ENCODE data around the gene MRPS27.

MRPS27 gene

GRCh38 chr5:72268260-72268659, 51.8 kb downstream of the MRPS27 start:
- no peaks in the 10 kb centered on the region for H3K4me1 ChIP-seq (ENCODE audit: insufficient read depth, poor library complexity, severe bottlenecking)
- TF ChIP-seq CTCF (IDR thresholded peaks at IDR 0.05; ENCODE audit: poor library complexity, severe bottlenecking), result no peak
- H3K27ac ChIP-seq (ENCODE audit: poor library complexity, severe bottlenecking), result no peak overlapping the region

DNA sequence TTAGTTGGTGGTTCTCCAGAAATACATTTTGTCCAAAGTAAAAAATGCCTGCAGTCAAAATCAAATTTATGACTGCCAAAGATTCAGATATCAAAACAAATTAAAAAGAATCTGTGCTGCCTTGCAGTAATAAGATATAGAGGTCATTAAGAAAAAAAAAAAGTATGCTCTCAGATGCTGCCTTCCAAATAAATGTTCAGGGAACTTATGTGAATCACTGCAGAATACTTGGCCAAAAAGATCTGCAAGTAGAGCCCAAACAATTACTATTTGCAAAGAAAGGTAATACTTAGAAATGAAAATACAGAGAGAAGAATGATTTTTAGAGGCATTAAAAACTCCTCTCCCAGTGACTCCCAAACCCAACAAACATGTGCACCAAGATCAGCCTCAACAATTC, 52.4 kb downstream of the MRPS27 start:
- Histone ChIP-seq H3K36me3 (ENCODE audit: low read depth) (peaks cover 13% of the 10 kb centered on the region), H3K27ac (ENCODE audit: poor library complexity, severe bottlenecking) (no peak overlapping the region), H3K4me3 (ENCODE audit: severe bottlenecking) (no peak overlapping the region), H3K9me3 (ENCODE audit: severe bottlenecking) (no peaks in the 10 kb centered on the region), H3K4me1 (ENCODE audit: insufficient read depth, poor library complexity, severe bottlenecking) (no peaks in the 10 kb centered on the region), H3K27me3 (ENCODE audit: insufficient read depth, poor library complexity, severe bottlenecking) (no peaks in the 10 kb centered on the region)
- DNase-seq (ENCODE audit: low spot score), result no peak
- ATAC-seq (ENCODE audit: low read depth), result no peak
- TF ChIP-seq CTCF (IDR thresholded peaks at IDR 0.05; ENCODE audit: poor library complexity, severe bottlenecking), result no peak

More at GRCh38 chr5:72268260-72268659, 51.8 kb downstream of the MRPS27 start:
- no peak for DNase-seq (ENCODE audit: low spot score)
- Histone ChIP-seq H3K4me3 (ENCODE audit: severe bottlenecking) (no peak overlapping the region), H3K27me3 (ENCODE audit: insufficient read depth, poor library complexity, severe bottlenecking) (no peaks in the 10 kb centered on the region), H3K36me3 (ENCODE audit: low read depth) (peaks cover 17% of the 10 kb centered on the region), H3K9me3 (ENCODE audit: severe bottlenecking) (no peaks in the 10 kb centered on the region)
- no peak for ATAC-seq (ENCODE audit: low read depth)

- ATAC-seq (ENCODE audit: low read depth) (no peak), DNase-seq (ENCODE audit: low spot score) (no peak)
- Histone ChIP-seq H3K4me1 (ENCODE audit: insufficient read depth, poor library complexity, severe bottlenecking) (no peaks in the 10 kb centered on the region), H3K36me3 (ENCODE audit: low read depth) (peaks cover 13% of the 10 kb centered on the region), H3K27me3 (ENCODE audit: insufficient read depth, poor library complexity, severe bottlenecking) (no peaks in the 10 kb centered on the region), H3K9me3 (ENCODE audit: severe bottlenecking) (no peaks in the 10 kb centered on the region), H3K4me3 (ENCODE audit: severe bottlenecking) (no peak overlapping the region), H3K27ac (ENCODE audit: poor library complexity, severe bottlenecking) (no peak overlapping the region)
- TF ChIP-seq CTCF (IDR thresholded peaks at IDR 0.05; ENCODE audit: poor library complexity, severe bottlenecking), result no peak
Observed at GRCh38 chr5:72266862-72267261, 53.2 kb downstream of the MRPS27 start.

DNA sequence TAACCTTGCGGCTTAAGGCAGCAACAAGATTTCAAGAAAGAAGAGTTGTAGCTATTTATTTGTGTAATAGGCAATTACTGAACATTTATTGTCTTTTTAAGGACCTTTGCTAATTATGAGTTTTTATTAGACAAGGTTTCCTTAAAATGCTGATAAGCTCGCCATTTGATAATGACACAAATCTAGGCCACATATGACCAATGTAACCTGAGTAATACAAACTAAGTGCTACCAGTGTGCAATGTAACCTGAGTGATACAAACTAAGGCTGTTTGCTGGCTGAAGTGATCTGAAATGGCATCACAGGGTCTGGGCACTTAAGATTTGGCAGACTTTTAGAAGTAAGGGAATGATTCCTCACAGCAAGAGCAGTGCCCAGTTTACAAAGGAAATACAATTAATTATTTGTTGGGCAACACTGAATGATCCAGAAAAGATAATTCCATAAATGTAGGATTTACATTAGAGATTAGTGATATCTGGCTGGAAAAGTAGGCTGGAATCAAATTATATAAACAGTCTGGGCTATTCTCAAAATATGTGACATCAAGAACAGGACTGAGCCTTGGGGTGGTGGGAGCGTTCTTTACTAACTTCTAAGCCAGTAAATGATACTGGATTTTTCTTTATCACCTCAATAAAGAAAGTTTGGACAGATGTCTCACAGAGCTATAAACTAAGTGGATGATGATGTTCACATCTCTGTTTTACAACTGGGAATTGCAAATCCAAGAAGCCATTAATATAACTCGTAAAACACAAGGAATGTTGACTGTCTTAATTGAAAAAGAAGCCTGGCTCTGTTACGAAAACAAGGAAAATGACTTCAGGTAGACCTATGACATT, 54.8 kb downstream of the MRPS27 start:
- ATAC-seq (ENCODE audit: low read depth) (no peak), DNase-seq (ENCODE audit: low spot score) (no peak)
- no peak for TF ChIP-seq CTCF (IDR thresholded peaks at IDR 0.05; ENCODE audit: poor library complexity, severe bottlenecking)
- Histone ChIP-seq H3K4me3 (ENCODE audit: severe bottlenecking) (no peak overlapping the region), H3K9me3 (ENCODE audit: severe bottlenecking) (no peaks in the 10 kb centered on the region), H3K27ac (ENCODE audit: poor library complexity, severe bottlenecking) (no peak overlapping the region), H3K27me3 (ENCODE audit: insufficient read depth, poor library complexity, severe bottlenecking) (no peaks in the 10 kb centered on the region), H3K4me1 (ENCODE audit: insufficient read depth, poor library complexity, severe bottlenecking) (no peaks in the 10 kb centered on the region), H3K36me3 (ENCODE audit: low read depth) (peaks cover 6% of the 10 kb centered on the region)

DNA sequence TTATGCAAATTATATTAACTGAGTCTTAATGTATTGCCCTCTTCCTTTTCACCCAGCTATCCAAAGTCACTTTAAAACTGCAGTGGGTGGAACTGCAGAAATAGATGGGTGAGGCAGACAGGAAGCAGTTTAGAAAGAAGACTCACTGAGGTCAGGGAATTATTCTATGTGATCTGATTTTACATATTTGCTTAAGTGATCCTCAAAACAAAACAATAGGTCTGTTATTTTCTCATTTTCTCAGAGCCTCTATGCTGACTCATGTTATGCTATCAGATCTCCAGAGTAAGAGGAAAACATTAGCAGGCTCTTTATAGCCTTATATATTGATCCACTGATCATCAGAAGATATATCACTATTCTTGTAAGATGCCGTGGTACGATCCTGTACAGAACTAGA, 63.5 kb downstream of the MRPS27 start:
- TF ChIP-seq CTCF (IDR thresholded peaks at IDR 0.05; ENCODE audit: poor library complexity, severe bottlenecking), result no peak
- no peak overlapping the region for H3K4me3 ChIP-seq (ENCODE audit: severe bottlenecking)
- no peaks in the 10 kb centered on the region for H3K27me3 ChIP-seq (ENCODE audit: insufficient read depth, poor library complexity, severe bottlenecking)
- no peak overlapping the region for H3K27ac ChIP-seq (ENCODE audit: poor library complexity, severe bottlenecking)
- peak; percentile 21; the same call in 2 of the 3 replicates for ATAC-seq (ENCODE audit: low read depth)
- H3K9me3 ChIP-seq (ENCODE audit: severe bottlenecking), result no peaks in the 10 kb centered on the region
- peaks cover 21% of the 10 kb centered on the region for H3K4me1 ChIP-seq (ENCODE audit: insufficient read depth, poor library complexity, severe bottlenecking)
- H3K36me3 ChIP-seq (ENCODE audit: low read depth), result peaks cover 20% of the 10 kb centered on the region; the same call in 1 of the 2 replicates
- DNase-seq (ENCODE audit: low spot score), result no peak
